GM21381 (cell line): ENCODE measurements around the gene TAB2.
"Not testable (repeated sequence)": the region's sequence is repeated elsewhere in the genome, so short reads cannot be mapped to it uniquely, and the experiment has no call there.

Experiments
- ATAC-seq: cut with Tn5 transposase; IDR thresholded peaks from one replicate; pipeline ENCODE4 v1.9.1; 2021; ENCODE audit warnings: mild to moderate bottlenecking, moderate library complexity; ENCODE audit not compliant: unreplicated experiment

TAB2 gene

GRCh38 chr6:149311293-149311692, 6.2 kb upstream of the TAB2 start:
- no peak for ATAC-seq

- ATAC-seq: no peak
Observed at GRCh38 chr6:149311766-149312165, 5.7 kb upstream of the TAB2 start.

- ATAC-seq: no peak
Observed at GRCh38 chr6:149313070-149313469, 4.4 kb upstream of the TAB2 start.

GRCh38 chr6:149313861-149314260, 3.7 kb upstream of the TAB2 start:
- no peak for ATAC-seq

GRCh38 chr6:149314325-149314905, 3.1 kb upstream of the TAB2 start:
- ATAC-seq: no peak

GRCh38 chr6:149316108-149316727, 1.3 kb upstream of the TAB2 start:
- ATAC-seq: no peak

- ATAC-seq: peak; percentile 66
Observed at GRCh38 chr6:149316740-149317643, 520 bp upstream of the TAB2 start.

GRCh38 chr6:149318581-149319286, 1.2 kb downstream of the TAB2 start:
- ATAC-seq: peak; percentile 27

GRCh38 chr6:149319422-149319821, 1.9 kb downstream of the TAB2 start:
- ATAC-seq: no peak

GRCh38 chr6:149320016-149320415, 2.5 kb downstream of the TAB2 start:
- ATAC-seq: not testable (repeated sequence)

GRCh38 chr6:149320796-149321195, 3.3 kb downstream of the TAB2 start:
- ATAC-seq: no peak

GRCh38 chr6:149323353-149323752, 5.8 kb downstream of the TAB2 start:
- ATAC-seq: no peak

- ATAC-seq: no peak
Observed at GRCh38 chr6:149323925-149324324, 6.4 kb downstream of the TAB2 start.

- ATAC-seq: no peak
Observed at GRCh38 chr6:149324428-149324827, 6.9 kb downstream of the TAB2 start.

- ATAC-seq: no peak
Observed at GRCh38 chr6:149325648-149326236, 8.2 kb downstream of the TAB2 start.

GRCh38 chr6:149327638-149328037, 10.1 kb downstream of the TAB2 start:
- ATAC-seq: no peak

GRCh38 chr6:149328083-149328482, 10.6 kb downstream of the TAB2 start:
- no peak for ATAC-seq

- no peak for ATAC-seq
Observed at GRCh38 chr6:149329529-149329928, 12.0 kb downstream of the TAB2 start.

GRCh38 chr6:149330133-149330532, 12.6 kb downstream of the TAB2 start:
- ATAC-seq: no peak

- no peak for ATAC-seq
Observed at GRCh38 chr6:149331043-149331807, 13.7 kb downstream of the TAB2 start.
